ENCODE data around the gene GRM5.

- TF ChIP-seq CTCF (conservative IDR thresholded peaks at IDR 0.05) (no peak), EZH2 (IDR thresholded peaks at IDR 0.05; ENCODE audit: low read depth) (no peak)
These were observed 286.2 kb downstream of the GRM5 start for GRCh38 chr11:88779577-88779976.

Data from PC-9 (cell line).